Measurements from ENCODE around the gene CYRIA.

GRCh38 chr2:16623031-16623430, 42.6 kb downstream of the CYRIA start:
- no peak for TF ChIP-seq CTCF (conservative IDR thresholded peaks at IDR 0.05; ENCODE audit: low read length)
- no peak for TF ChIP-seq EZH2phosphoT487 (IDR thresholded peaks at IDR 0.05; ENCODE audit: borderline replicate concordance)

Measured in Loucy (cell line).